HepG2 (cell line): ENCODE results near the gene MYLK.

ENCODE experiments used
- CBFB ChIP-seq: sonication (generic); formaldehyde crosslinking; IDR thresholded peaks from 2 replicates; pipeline ENCODE4 v1.4.0; 2020; ENCODE audit warnings: missing genetic modification reagents
- TAF1 ChIP-seq: sonication (generic); formaldehyde crosslinking; IDR thresholded peaks from 2 replicates; pipeline ENCODE4 v1.4.0; 2020; ENCODE audit warnings: missing genetic modification reagents

DNA sequence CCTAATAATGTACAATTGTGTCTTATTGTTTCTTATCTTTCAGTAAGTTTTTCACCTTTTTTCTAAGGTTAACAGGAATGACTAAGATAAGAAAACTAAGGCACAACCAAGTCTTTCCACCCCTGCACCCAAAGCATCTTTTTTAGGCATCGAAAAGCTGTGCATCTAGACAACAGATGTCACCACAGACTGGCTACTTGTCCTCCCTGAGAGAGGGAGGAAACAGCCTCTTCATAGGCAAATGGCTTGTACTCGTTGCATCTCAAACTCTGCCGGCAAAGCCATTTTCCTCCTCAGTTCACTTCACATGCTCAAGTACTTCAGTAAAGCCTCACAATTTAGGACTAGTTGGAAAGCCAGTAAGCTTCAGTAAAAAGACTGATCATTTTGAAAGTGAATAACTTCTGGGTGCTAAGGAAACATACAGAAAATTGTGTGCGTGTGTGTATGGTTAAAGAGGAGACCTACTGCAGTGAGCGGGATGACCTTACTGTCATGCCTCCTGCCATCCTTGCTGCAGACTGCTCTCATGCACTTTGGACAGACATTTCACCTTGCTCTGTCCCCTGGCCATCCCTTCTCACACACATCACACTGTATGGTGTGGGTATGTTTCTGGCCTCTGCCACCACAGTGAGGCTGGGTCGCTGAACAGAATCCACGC lies 262.8 kb downstream of the MYLK start:
- no peak for TF ChIP-seq TAF1 (CRISPR knock-in tag)
- TF ChIP-seq CBFB = no peak
